ENCODE data around the gene ITPR3.

DNA sequence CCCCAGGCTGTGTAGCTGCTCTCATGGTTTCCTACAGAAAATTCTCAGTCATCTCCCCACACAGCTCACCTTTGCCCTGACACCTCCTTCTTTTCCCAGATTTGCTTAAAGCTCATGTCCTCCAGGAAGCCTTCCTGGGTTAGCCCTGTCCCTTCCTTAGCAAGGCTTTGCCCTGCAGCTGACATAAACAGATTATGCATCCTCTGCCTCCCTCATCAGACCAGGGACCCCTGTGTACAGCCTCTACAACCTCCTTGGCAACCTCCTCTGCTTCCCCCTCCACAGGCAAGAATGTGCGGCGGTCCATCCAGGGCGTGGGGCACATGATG, 50.6 kb downstream of the ITPR3 start:
- TF ChIP-seq, protein P1, sequence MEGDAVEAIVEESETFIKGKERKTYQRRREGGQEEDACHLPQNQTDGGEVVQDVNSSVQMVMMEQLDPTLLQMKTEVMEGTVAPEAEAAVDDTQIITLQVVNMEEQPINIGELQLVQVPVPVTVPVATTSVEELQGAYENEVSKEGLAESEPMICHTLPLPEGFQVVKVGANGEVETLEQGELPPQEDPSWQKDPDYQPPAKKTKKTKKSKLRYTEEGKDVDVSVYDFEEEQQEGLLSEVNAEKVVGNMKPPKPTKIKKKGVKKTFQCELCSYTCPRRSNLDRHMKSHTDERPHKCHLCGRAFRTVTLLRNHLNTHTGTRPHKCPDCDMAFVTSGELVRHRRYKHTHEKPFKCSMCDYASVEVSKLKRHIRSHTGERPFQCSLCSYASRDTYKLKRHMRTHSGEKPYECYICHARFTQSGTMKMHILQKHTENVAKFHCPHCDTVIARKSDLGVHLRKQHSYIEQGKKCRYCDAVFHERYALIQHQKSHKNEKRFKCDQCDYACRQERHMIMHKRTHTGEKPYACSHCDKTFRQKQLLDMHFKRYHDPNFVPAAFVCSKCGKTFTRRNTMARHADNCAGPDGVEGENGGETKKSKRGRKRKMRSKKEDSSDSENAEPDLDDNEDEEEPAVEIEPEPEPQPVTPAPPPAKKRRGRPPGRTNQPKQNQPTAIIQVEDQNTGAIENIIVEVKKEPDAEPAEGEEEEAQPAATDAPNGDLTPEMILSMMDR (conservative IDR thresholded peaks at IDR 0.05) = no peak
- TF ChIP-seq ZFX (IDR thresholded peaks at IDR 0.05) = no peak

Measured in C4-2B (cell line).